GM23248 (cell line): ENCODE measurements around the gene FHL2. TPM values are rescaled to one million over a fixed set of nuclear protein-coding genes. Genes with fewer than 3 reads are reported as not detected.

Source experiments
- DNase-seq: peaks from one replicate; pipeline ENCODE4 v3.0.0-alpha.2; 2015
- H2AFZ ChIP-seq: fragments of 200-600 bp; sonication (generic); 2 replicates; pipeline ENCODE4 v1.6.1; 2016; ENCODE audit warnings: antibody characterized with exemption
- H3F3A ChIP-seq: fragments of 200-600 bp; sonication (generic); 2 replicates; pipeline ENCODE4 v1.6.1; 2016; ENCODE audit warnings: mild to moderate bottlenecking, antibody characterized with exemption, mixed run types; ENCODE audit not compliant: insufficient read depth
- H3K27ac ChIP-seq: fragments of 200-600 bp; sonication (generic); 2 replicates; pipeline ENCODE4 v1.5.1; 2016; ENCODE audit warnings: mild to moderate bottlenecking
- H3K27me3 ChIP-seq: fragments of 200-600 bp; sonication (generic); replicated peaks from 2 replicates; pipeline ENCODE4 v1.6.1; 2016; ENCODE audit warnings: mild to moderate bottlenecking; ENCODE audit not compliant: insufficient read depth
- H3K36me3 ChIP-seq: fragments of 200-600 bp; sonication (generic); 2 replicates; pipeline ENCODE4 v1.6.1; 2016; ENCODE audit warnings: low read depth, mild to moderate bottlenecking
- H3K4me1 ChIP-seq: fragments of 200-600 bp; sonication (generic); 2 replicates; pipeline ENCODE4 v1.6.1; 2016; ENCODE audit warnings: mild to moderate bottlenecking; ENCODE audit not compliant: insufficient read depth
- H3K4me2 ChIP-seq: fragments of 200-600 bp; sonication (generic); one replicate; pipeline ENCODE4 v1.6.1; 2016; ENCODE audit warnings: mild to moderate bottlenecking; ENCODE audit not compliant: unreplicated experiment
- H3K4me3 ChIP-seq: fragments of 200-600 bp; sonication (generic); 2 replicates; pipeline ENCODE4 v1.5.1; 2016; ENCODE audit warnings: mild to moderate bottlenecking
- H3K79me2 ChIP-seq: fragments of 200-600 bp; sonication (generic); 2 replicates; pipeline ENCODE4 v1.6.1; 2016; ENCODE audit warnings: mild to moderate bottlenecking; ENCODE audit not compliant: insufficient read depth
- H3K9ac ChIP-seq: fragments of 200-600 bp; sonication (generic); 2 replicates; pipeline ENCODE4 v1.6.1; 2016; ENCODE audit warnings: mild to moderate bottlenecking
- H3K9me2 ChIP-seq: fragments of 200-600 bp; sonication (generic); 2 replicates; pipeline ENCODE4 v1.6.1; 2016; ENCODE audit warnings: mixed run types, mild to moderate bottlenecking, moderate library complexity; ENCODE audit not compliant: insufficient read depth
- H3K9me3 ChIP-seq: fragments of 200-600 bp; sonication (generic); one replicate; pipeline ENCODE4 v1.6.1; 2017; ENCODE audit warnings: low read depth
- H4K20me1 ChIP-seq: fragments of 200-600 bp; sonication (generic); 2 replicates; pipeline ENCODE4 v1.6.0; 2016; ENCODE audit not compliant: insufficient read depth
- EZH2 ChIP-seq: fragments of 200-600 bp; sonication (generic); IDR thresholded peaks from 2 replicates; pipeline ENCODE4 v1.6.1; 2018; ENCODE audit warnings: antibody characterized with exemption, mild to moderate bottlenecking; ENCODE audit not compliant: insufficient read depth, poor library complexity, severe bottlenecking
- EZH2phosphoT487 ChIP-seq: fragments of 200-600 bp; sonication (generic); IDR thresholded peaks from 2 replicates; pipeline ENCODE4 v1.6.1; 2018; ENCODE audit warnings: antibody characterized with exemption, moderate library complexity, mild to moderate bottlenecking, low read depth; ENCODE audit not compliant: insufficient read depth
- WGBS, 2 experiments: methylation state at CpG; one replicate each; pipeline ENCODE4 v1.1.6; 2015 to 2017; ENCODE audit warnings: low lambda C conversion rate in 2 of 2, low coverage in 1 of 2; ENCODE audit errors: missing lambda C conversion rate in 2 of 2; 5-methylcytosine and 5-hydroxymethylcytosine counted together
- in situ Hi-C: fragments of 300-500 bp; cut with MboI; formaldehyde crosslinking; loops from 2 replicates; pipeline ENCODE4 v1.15.0; 2020
- polyA plus RNA-seq: library from polyadenylated mRNA; unstranded; fragments of >200 nt; fragmentation: Nextera tagmentation; extraction: Ambion mirVana; gene quantifications from 2 replicates; pipeline ENCODE4 v1.2.1, GENCODE V29; 2016
- total RNA-seq: library from RNA; depleted of rRNA; stranded (reverse); fragments of >200 nt; shearing (Covaris generic); gene quantifications from 2 replicates; pipeline ENCODE4 v1.2.3, GENCODE V29; 2014; rRNA removed

The FHL2 gene
- total and polyA plus RNA-seq, 2 experiments from 2014 or later: 404 to 598 TPM

GRCh38 chr2:105321875-105322646, 76.8 kb downstream of the FHL2 start:
- no peaks in the 10 kb centered on the region for H3K36me3 ChIP-seq
- H3F3A ChIP-seq: 0 out of 2 replicates have a peak, but pooled peaks cover 8% of the 10 kb centered on the region
- no peak overlapping the region for H3K9ac ChIP-seq
- H3K4me3 ChIP-seq: no peak overlapping the region
- H4K20me1 ChIP-seq: no peaks in the 10 kb centered on the region
- no peaks in the 10 kb centered on the region for H3K27me3 ChIP-seq
- TF ChIP-seq EZH2 (no peak), EZH2phosphoT487 (no peak)
- no peak overlapping the region for H2AFZ ChIP-seq
- in situ Hi-C loops: no loop called here
- 67 to 70% methylated on average over 3 of the region's 3 CpGs for WGBS, 2 experiments
- DNase-seq: peak; percentile 41
- no peaks in the 10 kb centered on the region for H3K9me2 ChIP-seq
- H3K9me3 ChIP-seq: no peaks in the 10 kb centered on the region
- peaks cover 25% of the 10 kb centered on the region for H3K4me1 ChIP-seq
- H3K79me2 ChIP-seq: peaks cover 62% of the 10 kb centered on the region
- H3K4me2 ChIP-seq: no peak overlapping the region
- no peak overlapping the region for H3K27ac ChIP-seq

GRCh38 chr2:105320651-105321215, 78.1 kb downstream of the FHL2 start:
- no peak overlapping the region for H3K4me3 ChIP-seq
- H3K9ac ChIP-seq: no peak overlapping the region
- no peak overlapping the region for H3K4me2 ChIP-seq
- no peaks in the 10 kb centered on the region for H3K9me3 ChIP-seq
- TF ChIP-seq EZH2 (no peak), EZH2phosphoT487 (no peak)
- in situ Hi-C loops: no loop called here
- H2AFZ ChIP-seq: no peak overlapping the region
- H3K4me1 ChIP-seq: peaks cover 20% of the 10 kb centered on the region
- 0 out of 2 replicates have a peak, but pooled peaks cover 8% of the 10 kb centered on the region for H3F3A ChIP-seq
- peaks cover 67% of the 10 kb centered on the region for H3K79me2 ChIP-seq
- DNase-seq: no peak
- H3K27ac ChIP-seq: no peak overlapping the region
- H4K20me1 ChIP-seq: no peaks in the 10 kb centered on the region
- no peaks in the 10 kb centered on the region for H3K27me3 ChIP-seq
- H3K9me2 ChIP-seq: no peaks in the 10 kb centered on the region
- H3K36me3 ChIP-seq: no peaks in the 10 kb centered on the region
- 78 to 84% methylated on average over 7 of the region's 7 CpGs for WGBS, 2 experiments

DNA sequence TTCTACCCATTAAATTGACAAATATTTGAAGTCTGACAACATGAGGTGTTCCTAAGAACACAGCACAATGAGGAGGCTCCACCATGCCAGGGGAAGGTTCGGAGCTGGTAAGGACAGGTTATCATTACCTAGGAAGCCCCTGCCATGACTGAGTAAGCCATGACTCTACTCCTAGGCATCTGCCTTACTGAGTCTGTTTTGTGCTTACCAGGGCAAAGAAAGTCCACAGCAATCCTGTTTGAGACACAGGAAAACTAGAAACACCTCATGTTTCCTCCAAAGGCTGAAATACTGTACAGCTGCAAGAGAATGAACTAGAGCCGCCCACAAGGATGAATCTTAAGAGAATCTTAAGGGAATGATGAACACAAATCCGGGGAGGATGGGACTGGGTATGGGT, 80.9 kb downstream of the FHL2 start:
- Histone ChIP-seq H3K79me2 (peaks cover 65% of the 10 kb centered on the region), H3K4me1 (0 out of 2 replicates have a peak, but pooled peaks cover 5% of the 10 kb centered on the region), H3K9me2 (no peaks in the 10 kb centered on the region), H3K4me2 (no peak overlapping the region), H3K4me3 (no peak overlapping the region), H3F3A (no peaks in the 10 kb centered on the region), H3K9ac (no peak overlapping the region), H4K20me1 (no peaks in the 10 kb centered on the region), H3K9me3 (no peaks in the 10 kb centered on the region), H3K27ac (no peak overlapping the region), H3K27me3 (no peaks in the 10 kb centered on the region), H2AFZ (no peak overlapping the region), H3K36me3 (no peaks in the 10 kb centered on the region)
- no peak for DNase-seq
- no peak for TF ChIP-seq EZH2
- no peak for TF ChIP-seq EZH2phosphoT487
- 95 to 97% methylated on average over 3 of the region's 3 CpGs for WGBS, 2 experiments
- in situ Hi-C loops: no loop called here

DNA sequence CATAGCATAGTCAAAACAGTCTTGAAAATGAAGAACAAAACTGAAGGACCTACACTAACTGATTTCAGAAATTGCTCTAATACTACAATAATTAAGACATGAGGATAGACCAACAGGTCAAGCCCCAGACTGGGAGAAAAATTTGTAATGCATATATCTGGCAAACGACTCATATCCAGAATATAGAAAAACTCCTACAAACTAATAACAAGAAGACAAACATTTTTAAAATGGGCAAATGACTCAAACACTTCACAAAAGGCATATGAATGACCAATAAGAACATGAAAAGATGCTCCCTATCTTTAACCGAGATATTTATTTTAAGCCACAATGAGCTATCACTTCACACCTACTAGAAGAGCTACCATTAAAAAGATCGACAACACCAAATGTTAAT, 83.5 kb downstream of the FHL2 start:
- Histone ChIP-seq H3K27ac (no peak overlapping the region), H3K9me2 (no peaks in the 10 kb centered on the region), H3K4me3 (no peak overlapping the region), H3K27me3 (no peaks in the 10 kb centered on the region), H3K9ac (no peak overlapping the region), H3F3A (no peaks in the 10 kb centered on the region), H3K4me1 (no peaks in the 10 kb centered on the region), H3K36me3 (no peaks in the 10 kb centered on the region), H3K9me3 (no peaks in the 10 kb centered on the region), H3K4me2 (no peak overlapping the region), H2AFZ (no peak overlapping the region), H3K79me2 (peaks cover 60% of the 10 kb centered on the region), H4K20me1 (no peaks in the 10 kb centered on the region; the same call in 1 of the 2 replicates)
- TF ChIP-seq EZH2 (no peak), EZH2phosphoT487 (no peak)
- WGBS, 2 experiments: 75 to 87% methylated on average over 3 of the region's 3 CpGs
- DNase-seq: no peak
- in situ Hi-C loops: no loop called here

DNA sequence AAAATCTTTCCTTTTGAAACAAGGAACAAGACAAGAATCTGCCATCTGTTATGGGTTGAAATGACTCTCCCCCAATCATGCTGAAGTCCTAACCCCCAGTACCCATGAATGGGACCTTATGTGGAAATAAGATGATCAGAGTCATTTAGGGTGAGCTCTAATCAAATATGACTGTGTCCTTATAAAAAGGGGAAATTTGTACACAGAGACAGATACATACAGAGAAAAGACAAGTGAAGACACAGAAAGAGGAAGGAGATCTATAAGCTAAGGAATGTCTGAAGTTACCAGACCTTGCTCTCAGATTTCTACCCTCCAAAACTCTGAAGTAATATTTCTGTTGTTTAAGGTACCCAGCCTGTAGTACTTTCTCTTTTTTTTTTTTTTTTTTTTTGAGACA, 85.0 kb downstream of the FHL2 start:
- no peaks in the 10 kb centered on the region; the same call in 1 of the 2 replicates for H4K20me1 ChIP-seq
- no peak for TF ChIP-seq EZH2phosphoT487
- no peak for TF ChIP-seq EZH2
- no peak overlapping the region for H3K4me3 ChIP-seq

More for the DNA sequence above, 85.0 kb downstream of the FHL2 start:
- no peak overlapping the region for H3K4me2 ChIP-seq
- H3K4me1 ChIP-seq: no peaks in the 10 kb centered on the region
- DNase-seq: no peak
- no peaks in the 10 kb centered on the region for H3K9me3 ChIP-seq
- no peak overlapping the region for H3K9ac ChIP-seq
- H3K9me2 ChIP-seq: no peaks in the 10 kb centered on the region
- in situ Hi-C loops: no loop called here
- no peaks in the 10 kb centered on the region for H3K27me3 ChIP-seq
- H2AFZ ChIP-seq: no peak overlapping the region
- peaks cover 52% of the 10 kb centered on the region for H3K79me2 ChIP-seq
- H3K27ac ChIP-seq: no peak overlapping the region
- no peaks in the 10 kb centered on the region for H3K36me3 ChIP-seq
- no peaks in the 10 kb centered on the region for H3F3A ChIP-seq

Other genes starting within 250 kb of the FHL2 start
- gene GPR45, start 157.3 kb downstream of the FHL2 start, total RNA-seq: not detected in 2 replicates
- gene GPR45, start 157.3 kb downstream of the FHL2 start, polyA plus RNA-seq: not detected in 2 replicates
- gene TGFBRAP1, start 69.3 kb downstream of the FHL2 start, total RNA-seq: 9.0 and 11.3 TPM in 2 replicates
- 8.3 and 8.5 TPM in 2 replicates for gene TGFBRAP1, start 69.3 kb downstream of the FHL2 start, polyA plus RNA-seq
- 9.0 and 17.6 TPM in 2 replicates for gene C2orf49, start 61.5 kb downstream of the FHL2 start, total RNA-seq
- 11.4 and 13.6 TPM in 2 replicates for gene C2orf49, start 61.5 kb downstream of the FHL2 start, polyA plus RNA-seq